Measurements from ENCODE around the gene DDX3Y. TPM values are rescaled to one million over a fixed set of nuclear protein-coding genes. Genes with fewer than 3 reads are reported as not detected.

DDX3Y gene
- total RNA-seq (ENCODE audit: unreplicated experiment): 54.0 TPM
- long read RNA-seq, full-length matches to known transcripts: 4 of 7 reads
- long read RNA-seq, partial matches to known transcripts: 1 of 7 reads
- long read RNA-seq, other reads (novel, unspliced or antisense): 2 of 7 reads

DNA sequence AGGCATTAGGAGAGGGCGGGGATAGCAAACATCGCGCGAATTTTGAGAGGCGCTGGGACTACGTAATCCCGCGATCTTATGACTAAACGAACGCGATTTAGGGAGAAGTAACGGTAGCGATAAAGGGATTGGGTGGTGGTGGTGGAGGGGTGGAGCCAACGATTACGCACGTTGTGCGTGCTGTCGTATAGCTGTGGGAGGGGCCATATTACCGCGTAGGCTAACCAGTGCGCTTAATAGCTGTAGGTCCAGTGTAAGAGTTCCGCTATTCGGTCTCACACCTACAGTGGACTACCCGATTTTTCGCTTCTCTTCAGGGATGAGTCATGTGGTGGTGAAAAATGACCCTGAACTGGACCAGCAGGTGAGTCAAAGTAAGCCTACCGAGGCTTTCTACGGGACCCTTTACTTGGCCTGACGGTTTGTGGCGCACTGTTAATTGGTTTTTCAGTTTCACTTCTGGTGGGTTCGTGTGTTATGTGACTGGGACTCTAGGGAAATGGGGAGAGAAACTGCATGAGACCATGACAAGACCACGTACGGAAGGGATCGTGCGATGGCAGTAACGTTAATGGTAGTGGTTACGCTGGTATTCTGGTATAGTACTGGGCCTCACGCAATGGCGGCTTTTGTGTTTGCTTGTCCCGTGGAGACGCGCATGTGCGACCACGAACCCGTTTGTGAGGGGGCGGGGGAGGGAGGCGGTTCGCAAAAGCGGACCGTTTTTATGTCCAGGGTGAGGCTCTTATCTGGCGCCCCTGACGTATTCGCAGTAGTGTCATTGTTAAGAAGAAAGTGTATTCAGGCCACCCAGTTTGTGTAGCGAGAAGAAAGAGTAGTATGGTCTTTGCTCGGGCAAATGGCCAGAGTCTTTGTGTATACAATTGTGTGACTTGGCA lies at the start of gene DDX3Y:
TSS of gene DDX3Y (plus strand) at position 251 of the 899 bp plus-strand sequence. CDS start at position 320, 69 bp downstream.
- peaks cover 7% of the 10 kb centered on the region for H3K4me1 Mint-ChIP-seq (ENCODE audit: low read depth, unreplicated experiment)
- TF ChIP-seq CTCF (IDR thresholded peaks at IDR 0.05; ENCODE audit: partially characterized antibody, unreplicated experiment): no peak
- H3K27me3 Mint-ChIP-seq (ENCODE audit: unreplicated experiment): peaks cover 3% of the 10 kb centered on the region
- peak within 1 kb of the TSS; percentile 98 for H3K27ac Mint-ChIP-seq (ENCODE audit: unreplicated experiment)
- H3K36me3 Mint-ChIP-seq (ENCODE audit: unreplicated experiment): no peaks in the 10 kb centered on the region
- DNase-seq: peak; percentile 76
- peaks cover 6% of the 10 kb centered on the region for H3K9me3 Mint-ChIP-seq (ENCODE audit: unreplicated experiment)
- peak within 1 kb of the TSS; percentile 95 for H3K4me3 Mint-ChIP-seq (ENCODE audit: unreplicated experiment)

DNA sequence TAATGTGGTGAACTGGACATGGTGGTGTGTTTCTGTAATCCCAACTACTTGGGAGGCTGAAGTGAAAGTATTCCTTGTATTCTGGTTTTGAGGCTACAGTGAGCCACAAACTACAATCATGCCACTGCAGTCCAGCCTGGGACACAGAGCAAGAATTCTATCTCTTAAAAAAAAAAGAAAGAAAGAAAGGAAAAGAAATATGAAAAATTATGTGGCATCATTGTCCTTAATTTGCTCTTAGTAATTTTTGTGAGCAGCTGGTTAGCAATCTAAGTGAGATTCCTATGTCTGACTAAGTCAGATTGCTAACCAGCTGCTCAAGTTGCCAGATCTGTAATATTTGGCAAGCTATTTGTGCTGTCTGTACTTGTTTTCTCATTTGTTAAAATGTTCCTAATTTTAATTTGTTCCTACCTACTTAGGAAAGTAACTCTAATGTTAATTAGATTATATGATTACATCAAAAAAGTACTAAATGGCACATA lies 48.8 kb upstream of the DDX3Y start:
- DNase-seq: no peak
- no peaks in the 10 kb centered on the region for H3K36me3 Mint-ChIP-seq (ENCODE audit: unreplicated experiment)
- no peaks in the 10 kb centered on the region for H3K4me1 Mint-ChIP-seq (ENCODE audit: low read depth, unreplicated experiment)
- H3K9me3 Mint-ChIP-seq (ENCODE audit: unreplicated experiment): no peaks in the 10 kb centered on the region
- H3K27ac Mint-ChIP-seq (ENCODE audit: unreplicated experiment): no peak overlapping the region
- no peak for TF ChIP-seq CTCF (IDR thresholded peaks at IDR 0.05; ENCODE audit: partially characterized antibody, unreplicated experiment)
- no peak overlapping the region for H3K4me3 Mint-ChIP-seq (ENCODE audit: unreplicated experiment)
- peaks cover 1% of the 10 kb centered on the region for H3K27me3 Mint-ChIP-seq (ENCODE audit: unreplicated experiment)

GRCh38 chrY:12867960-12868359 lies 36.7 kb upstream of the DDX3Y start:
- no peaks in the 10 kb centered on the region for H3K9me3 Mint-ChIP-seq (ENCODE audit: unreplicated experiment)
- H3K4me1 Mint-ChIP-seq (ENCODE audit: low read depth, unreplicated experiment): no peaks in the 10 kb centered on the region
- no peak for DNase-seq
- no peaks in the 10 kb centered on the region for H3K27me3 Mint-ChIP-seq (ENCODE audit: unreplicated experiment)
- TF ChIP-seq CTCF (IDR thresholded peaks at IDR 0.05; ENCODE audit: partially characterized antibody, unreplicated experiment): no peak
- H3K4me3 Mint-ChIP-seq (ENCODE audit: unreplicated experiment): no peak overlapping the region
- H3K27ac Mint-ChIP-seq (ENCODE audit: unreplicated experiment): no peak overlapping the region
- H3K36me3 Mint-ChIP-seq (ENCODE audit: unreplicated experiment): no peaks in the 10 kb centered on the region

- Mint-ChIP-seq H3K4me1 (ENCODE audit: low read depth, unreplicated experiment) (no peaks in the 10 kb centered on the region), H3K36me3 (ENCODE audit: unreplicated experiment) (no peaks in the 10 kb centered on the region), H3K27me3 (ENCODE audit: unreplicated experiment) (no peaks in the 10 kb centered on the region), H3K4me3 (ENCODE audit: unreplicated experiment) (no peak overlapping the region), H3K9me3 (ENCODE audit: unreplicated experiment) (no peaks in the 10 kb centered on the region), H3K27ac (ENCODE audit: unreplicated experiment) (no peak overlapping the region)
- TF ChIP-seq CTCF (IDR thresholded peaks at IDR 0.05; ENCODE audit: partially characterized antibody, unreplicated experiment): no peak
- DNase-seq: no peak
These were observed 7.7 kb upstream of the DDX3Y start for GRCh38 chrY:12896973-12897372.

- Mint-ChIP-seq H3K4me3 (ENCODE audit: unreplicated experiment) (no peak overlapping the region), H3K9me3 (ENCODE audit: unreplicated experiment) (no peaks in the 10 kb centered on the region), H3K36me3 (ENCODE audit: unreplicated experiment) (no peaks in the 10 kb centered on the region), H3K27me3 (ENCODE audit: unreplicated experiment) (no peaks in the 10 kb centered on the region), H3K4me1 (ENCODE audit: low read depth, unreplicated experiment) (no peaks in the 10 kb centered on the region), H3K27ac (ENCODE audit: unreplicated experiment) (no peak overlapping the region)
- no peak for DNase-seq
- no peak for TF ChIP-seq CTCF (IDR thresholded peaks at IDR 0.05; ENCODE audit: partially characterized antibody, unreplicated experiment)
These were observed 6.1 kb upstream of the DDX3Y start for GRCh38 chrY:12898604-12899003.

Data from glutamatergic neuron (in vitro differentiated cells).